ENCODE results near the gene LRRC27. TPM values are rescaled to one million over a fixed set of nuclear protein-coding genes. Genes with fewer than 3 reads are reported as not detected.

LRRC27 gene
- total and polyA plus RNA-seq, 7 donors: 2.2 to 8.3 (median 2.5) TPM

- no peak for DNase-seq
- no peaks in the 10 kb centered on the region for H3K27me3 ChIP-seq (ENCODE audit: insufficient read depth in 3 of 3, low read length in 2 of 3)
- WGBS, 3 donors: 88 to 90% (median 90%) methylated on average over 48 to 54 of the region's 54 CpGs
- peaks cover 0 to 18% of the 10 kb centered on the region in 2 donors for H3K36me3 ChIP-seq (ENCODE audit: insufficient read depth in 1 of 2, low read depth in 1 of 2)
- H3K27ac ChIP-seq: no peak overlapping the region
- no peak for ATAC-seq
- no peak for TF ChIP-seq CTCF (IDR thresholded peaks at IDR 0.05)
- intact Hi-C loops (cut with DNase I): no loop called here
- H3K9me3 ChIP-seq: no peaks in the 10 kb centered on the region
- H3K4me1 ChIP-seq: peaks cover 37% of the 10 kb centered on the region
- no peak overlapping the region for H3K4me3 ChIP-seq
Measured at GRCh38 chr10:132404911-132405462, 73.0 kb downstream of the LRRC27 start.

GRCh38 chr10:132405463-132405991 lies 73.5 kb downstream of the LRRC27 start:
- Histone ChIP-seq H3K27ac (no peak overlapping the region), H3K9me3 (no peaks in the 10 kb centered on the region), H3K4me3 (no peak overlapping the region), H3K27me3 (ENCODE audit: insufficient read depth in 3 of 3, low read length in 2 of 3) (no peaks in the 10 kb centered on the region), H3K36me3 (ENCODE audit: insufficient read depth in 1 of 2, low read depth in 1 of 2) (peaks cover 0 to 18% of the 10 kb centered on the region in 2 donors), H3K4me1 (peaks cover 32% of the 10 kb centered on the region)
- 96 to 97% (median 96%) methylated on average over 45 to 53 of the region's 53 CpGs for WGBS, 3 donors
- intact Hi-C loops (cut with DNase I): no loop called here
- no peak for TF ChIP-seq CTCF (IDR thresholded peaks at IDR 0.05)
- DNase-seq: no peak
- ATAC-seq: no peak

- intact Hi-C loops (cut with DNase I): no loop called here
- TF ChIP-seq CTCF (IDR thresholded peaks at IDR 0.05): no peak
- H3K36me3 ChIP-seq (ENCODE audit: insufficient read depth in 1 of 2, low read depth in 1 of 2): peaks cover 0 to 18% of the 10 kb centered on the region in 2 donors
- H3K9me3 ChIP-seq: no peaks in the 10 kb centered on the region
- DNase-seq (no peak), ATAC-seq (no peak)
- no peaks in the 10 kb centered on the region for H3K27me3 ChIP-seq (ENCODE audit: insufficient read depth in 3 of 3, low read length in 2 of 3)
- peaks cover 27% of the 10 kb centered on the region for H3K4me1 ChIP-seq
- H3K4me3 ChIP-seq: no peak overlapping the region
- WGBS, 3 donors: 89 to 95% (median 95%) methylated on average over 17 of the region's 17 CpGs
- no peak overlapping the region for H3K27ac ChIP-seq
Measured at GRCh38 chr10:132406181-132406580, 74.2 kb downstream of the LRRC27 start.

GRCh38 chr10:132406750-132407149 lies 74.8 kb downstream of the LRRC27 start:
- H3K4me1 ChIP-seq: peaks cover 25% of the 10 kb centered on the region
- ATAC-seq (no peak), DNase-seq (no peak)
- intact Hi-C loops (cut with DNase I): no loop called here
- H3K9me3 ChIP-seq: no peaks in the 10 kb centered on the region
- 96 to 97% (median 97%) methylated on average over 16 of the region's 16 CpGs for WGBS, 3 donors
- no peak overlapping the region for H3K27ac ChIP-seq
- no peak for TF ChIP-seq CTCF (IDR thresholded peaks at IDR 0.05)
- H3K4me3 ChIP-seq: no peak overlapping the region
- H3K27me3 ChIP-seq (ENCODE audit: insufficient read depth in 3 of 3, low read length in 2 of 3): no peaks in the 10 kb centered on the region
- peaks cover 0 to 18% of the 10 kb centered on the region in 2 donors for H3K36me3 ChIP-seq (ENCODE audit: insufficient read depth in 1 of 2, low read depth in 1 of 2)
